Measurements from ENCODE around the gene DGKI.

DGKI gene

DNA sequence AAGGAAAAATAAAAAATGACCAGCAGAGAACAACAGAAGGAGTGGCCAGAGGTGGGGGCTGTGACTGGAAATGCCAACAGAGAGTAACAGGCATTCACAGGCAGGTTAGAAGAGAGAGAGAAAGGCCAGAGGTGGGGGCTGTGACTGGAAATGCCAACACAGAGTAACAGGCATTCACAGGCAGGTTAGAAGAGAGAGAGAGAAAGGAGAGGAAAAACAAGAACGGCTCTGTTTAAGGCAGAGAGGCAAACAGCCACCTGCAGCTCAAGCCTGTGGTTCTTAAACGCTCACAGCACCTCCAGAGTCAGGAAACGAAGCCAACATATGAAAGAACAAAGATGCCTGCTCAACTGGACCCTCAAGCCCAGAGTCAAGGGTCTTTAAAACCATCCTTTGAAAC lies 39.5 kb upstream of the DGKI start:
- Histone ChIP-seq H4K20me1 (ENCODE audit: control insufficient read depth, insufficient read depth, low read depth, low read length) (no peaks in the 10 kb centered on the region), H3K9me2 (replicated peaks; ENCODE audit: control insufficient read depth, low read length) (no peaks in the 10 kb centered on the region), H3K4me1 (ENCODE audit: control insufficient read depth, low read length) (no peaks in the 10 kb centered on the region), H3K27ac (ENCODE audit: low read depth, low read length) (no peak overlapping the region), H3K79me2 (ENCODE audit: control insufficient read depth, low read length) (no peaks in the 10 kb centered on the region), H3F3A (ENCODE audit: control insufficient read depth, insufficient read depth) (no peaks in the 10 kb centered on the region), H3K27me3 (ENCODE audit: control insufficient read depth, low read length) (no peaks in the 10 kb centered on the region), H3K9me3 (ENCODE audit: control insufficient read depth, insufficient read depth, low read length) (no peaks in the 10 kb centered on the region), H3K36me3 (ENCODE audit: control insufficient read depth, low read length) (no peaks in the 10 kb centered on the region), H3K4me2 (ENCODE audit: low read length) (no peak overlapping the region), H3K4me3 (ENCODE audit: low read length) (no peak overlapping the region)
- TF ChIP-seq, protein P1, sequence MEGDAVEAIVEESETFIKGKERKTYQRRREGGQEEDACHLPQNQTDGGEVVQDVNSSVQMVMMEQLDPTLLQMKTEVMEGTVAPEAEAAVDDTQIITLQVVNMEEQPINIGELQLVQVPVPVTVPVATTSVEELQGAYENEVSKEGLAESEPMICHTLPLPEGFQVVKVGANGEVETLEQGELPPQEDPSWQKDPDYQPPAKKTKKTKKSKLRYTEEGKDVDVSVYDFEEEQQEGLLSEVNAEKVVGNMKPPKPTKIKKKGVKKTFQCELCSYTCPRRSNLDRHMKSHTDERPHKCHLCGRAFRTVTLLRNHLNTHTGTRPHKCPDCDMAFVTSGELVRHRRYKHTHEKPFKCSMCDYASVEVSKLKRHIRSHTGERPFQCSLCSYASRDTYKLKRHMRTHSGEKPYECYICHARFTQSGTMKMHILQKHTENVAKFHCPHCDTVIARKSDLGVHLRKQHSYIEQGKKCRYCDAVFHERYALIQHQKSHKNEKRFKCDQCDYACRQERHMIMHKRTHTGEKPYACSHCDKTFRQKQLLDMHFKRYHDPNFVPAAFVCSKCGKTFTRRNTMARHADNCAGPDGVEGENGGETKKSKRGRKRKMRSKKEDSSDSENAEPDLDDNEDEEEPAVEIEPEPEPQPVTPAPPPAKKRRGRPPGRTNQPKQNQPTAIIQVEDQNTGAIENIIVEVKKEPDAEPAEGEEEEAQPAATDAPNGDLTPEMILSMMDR (IDR thresholded peaks at IDR 0.05; ENCODE audit: low read depth, low read length, poor library complexity, severe bottlenecking): no peak
- no peak for TF ChIP-seq EZH2phosphoT487 (IDR thresholded peaks at IDR 0.05; ENCODE audit: borderline replicate concordance, low read length)

DNA sequence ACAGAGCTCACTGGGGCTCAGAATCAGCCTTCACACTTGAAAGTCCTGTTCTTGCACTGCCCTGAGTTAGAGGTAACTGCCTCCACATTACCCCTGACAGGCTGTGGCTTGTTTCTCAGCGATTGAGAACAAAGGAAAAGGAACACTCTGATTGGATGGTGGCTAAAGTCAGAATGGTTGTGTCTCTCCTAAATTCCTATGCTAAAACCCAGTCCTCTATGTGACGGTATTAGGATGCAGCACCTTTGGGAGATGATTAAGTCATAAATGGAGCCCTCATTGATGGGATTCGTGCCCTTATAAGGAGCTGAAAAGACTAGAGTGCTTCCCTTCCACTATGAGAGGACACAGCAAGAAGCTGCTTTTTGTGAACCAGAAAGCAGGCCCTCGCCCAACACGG lies 38.9 kb upstream of the DGKI start:
- Histone ChIP-seq H3F3A (ENCODE audit: control insufficient read depth, insufficient read depth) (no peaks in the 10 kb centered on the region), H4K20me1 (ENCODE audit: control insufficient read depth, insufficient read depth, low read depth, low read length) (no peaks in the 10 kb centered on the region), H3K36me3 (ENCODE audit: control insufficient read depth, low read length) (no peaks in the 10 kb centered on the region), H3K9me2 (replicated peaks; ENCODE audit: control insufficient read depth, low read length) (no peaks in the 10 kb centered on the region), H3K9me3 (ENCODE audit: control insufficient read depth, insufficient read depth, low read length) (no peaks in the 10 kb centered on the region), H3K79me2 (ENCODE audit: control insufficient read depth, low read length) (no peaks in the 10 kb centered on the region), H3K4me3 (ENCODE audit: low read length) (no peak overlapping the region), H3K27me3 (ENCODE audit: control insufficient read depth, low read length) (no peaks in the 10 kb centered on the region), H3K27ac (ENCODE audit: low read depth, low read length) (no peak overlapping the region), H3K4me1 (ENCODE audit: control insufficient read depth, low read length) (no peaks in the 10 kb centered on the region), H3K4me2 (ENCODE audit: low read length) (no peak overlapping the region)
- TF ChIP-seq EZH2phosphoT487 (IDR thresholded peaks at IDR 0.05; ENCODE audit: borderline replicate concordance, low read length): no peak
- TF ChIP-seq, protein P1 (IDR thresholded peaks at IDR 0.05; ENCODE audit: low read depth, low read length, poor library complexity, severe bottlenecking): no peak

DNA sequence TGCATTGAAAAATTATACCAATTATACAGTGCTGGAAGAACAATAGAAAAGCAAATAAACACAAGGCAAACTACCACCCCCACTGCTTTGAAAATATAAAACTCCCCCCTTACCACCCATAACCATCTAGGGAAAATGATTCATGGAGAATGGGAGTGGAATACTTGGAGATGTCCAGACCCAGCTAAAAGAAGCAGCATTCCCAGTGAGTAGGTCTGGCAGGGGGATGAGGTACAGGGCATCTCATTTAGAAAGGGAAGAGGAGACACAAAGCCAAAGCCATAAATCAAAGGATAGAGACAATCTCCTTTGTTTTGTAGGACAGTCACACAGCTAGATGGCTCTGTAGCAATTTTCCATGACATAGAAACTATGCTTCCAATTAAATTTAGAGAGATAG lies 36.0 kb upstream of the DGKI start:
- Histone ChIP-seq H3K79me2 (ENCODE audit: control insufficient read depth, low read length) (no peaks in the 10 kb centered on the region), H3K4me3 (ENCODE audit: low read length) (no peak overlapping the region), H3K4me2 (ENCODE audit: low read length) (no peak overlapping the region), H3K36me3 (ENCODE audit: control insufficient read depth, low read length) (no peaks in the 10 kb centered on the region), H3K4me1 (ENCODE audit: control insufficient read depth, low read length) (no peaks in the 10 kb centered on the region), H3K27me3 (ENCODE audit: control insufficient read depth, low read length) (no peaks in the 10 kb centered on the region), H3K9me2 (replicated peaks; ENCODE audit: control insufficient read depth, low read length) (no peaks in the 10 kb centered on the region), H3K9me3 (ENCODE audit: control insufficient read depth, insufficient read depth, low read length) (no peaks in the 10 kb centered on the region), H3F3A (ENCODE audit: control insufficient read depth, insufficient read depth) (no peaks in the 10 kb centered on the region), H3K27ac (ENCODE audit: low read depth, low read length) (no peak overlapping the region), H4K20me1 (ENCODE audit: control insufficient read depth, insufficient read depth, low read depth, low read length) (no peaks in the 10 kb centered on the region)
- TF ChIP-seq EZH2phosphoT487 (IDR thresholded peaks at IDR 0.05; ENCODE audit: borderline replicate concordance, low read length): no peak
- TF ChIP-seq, protein P1 (IDR thresholded peaks at IDR 0.05; ENCODE audit: low read depth, low read length, poor library complexity, severe bottlenecking): no peak

DNA sequence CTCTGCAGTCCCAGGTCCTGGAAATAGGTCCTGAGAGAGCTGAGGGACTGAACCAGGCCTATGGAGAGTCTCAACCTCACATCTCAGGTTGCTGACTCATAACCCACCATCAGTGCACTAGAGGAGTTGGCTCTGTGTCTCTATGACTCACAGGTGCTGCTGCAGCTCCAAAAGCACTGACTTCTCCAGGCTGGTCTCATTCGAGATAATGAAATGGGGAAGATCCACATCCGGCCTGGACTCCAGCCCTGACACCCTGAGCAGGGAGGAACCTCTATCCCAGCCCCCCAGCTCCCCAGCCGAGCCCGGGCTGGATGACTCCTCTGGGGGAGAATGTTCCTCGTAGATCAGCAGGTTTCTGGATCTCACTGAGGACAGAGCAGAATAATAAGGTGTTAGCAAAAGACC lies 35.5 kb upstream of the DGKI start:
- Histone ChIP-seq H4K20me1 (ENCODE audit: control insufficient read depth, insufficient read depth, low read depth, low read length) (no peaks in the 10 kb centered on the region), H3K4me2 (ENCODE audit: low read length) (no peak overlapping the region), H3K79me2 (ENCODE audit: control insufficient read depth, low read length) (no peaks in the 10 kb centered on the region), H3K36me3 (ENCODE audit: control insufficient read depth, low read length) (no peaks in the 10 kb centered on the region), H3K9me3 (ENCODE audit: control insufficient read depth, insufficient read depth, low read length) (no peaks in the 10 kb centered on the region), H3K9me2 (replicated peaks; ENCODE audit: control insufficient read depth, low read length) (no peaks in the 10 kb centered on the region), H3F3A (ENCODE audit: control insufficient read depth, insufficient read depth) (no peaks in the 10 kb centered on the region), H3K4me3 (ENCODE audit: low read length) (no peak overlapping the region), H3K27me3 (ENCODE audit: control insufficient read depth, low read length) (no peaks in the 10 kb centered on the region), H3K4me1 (ENCODE audit: control insufficient read depth, low read length) (no peaks in the 10 kb centered on the region), H3K27ac (ENCODE audit: low read depth, low read length) (no peak overlapping the region)
- TF ChIP-seq, protein P1 (IDR thresholded peaks at IDR 0.05; ENCODE audit: low read depth, low read length, poor library complexity, severe bottlenecking): no peak
- no peak for TF ChIP-seq EZH2phosphoT487 (IDR thresholded peaks at IDR 0.05; ENCODE audit: borderline replicate concordance, low read length)
